RPMI7951 (cell line): ENCODE measurements around the gene CNR2. TPM values are rescaled to one million over a fixed set of nuclear protein-coding genes. Genes with fewer than 3 reads are reported as not detected.
"Not testable (repeated sequence)": the region's sequence is repeated elsewhere in the genome, so short reads cannot be mapped to it uniquely, and the experiment has no call there.

Experiments
- DNase-seq: peaks from one replicate; pipeline ENCODE4 v3.0.0-alpha.2; 2012; ENCODE audit warnings: low read depth
- total RNA-seq: library from RNA; depleted of rRNA; stranded (reverse); fragments of >200 nt; shearing (Covaris generic); gene quantifications from 2 replicates; pipeline ENCODE4 v1.2.3, GENCODE V29; 2014

Gene CNR2
- total RNA-seq, 1 experiment from 2014 or later: not detected

- DNase-seq: no peak
Measured at GRCh38 chr1:23885222-23885621, 27.9 kb downstream of the CNR2 start.

GRCh38 chr1:23882746-23883145, 30.4 kb downstream of the CNR2 start:
- DNase-seq: no peak

- no peak for DNase-seq
Measured at GRCh38 chr1:23879809-23880208, 33.4 kb downstream of the CNR2 start.

- DNase-seq: no peak
Measured at GRCh38 chr1:23878668-23879067, 34.5 kb downstream of the CNR2 start.

- DNase-seq: no peak
Measured at GRCh38 chr1:23875382-23875781, 37.8 kb downstream of the CNR2 start.

- DNase-seq: no peak
Measured at GRCh38 chr1:23872421-23872820, 40.7 kb downstream of the CNR2 start.

GRCh38 chr1:23869051-23869450, 44.1 kb downstream of the CNR2 start:
- no peak for DNase-seq

- DNase-seq: peak; percentile 51
Measured at GRCh38 chr1:23868557-23869016, 44.6 kb downstream of the CNR2 start.

- DNase-seq: peak; percentile 84
Measured at GRCh38 chr1:23867895-23868556, 45.1 kb downstream of the CNR2 start, which contains the start of gene FUCA1. FUCA1 (minus strand) TSS chr1:23868290; CDS start chr1:23868286, 4 bp downstream.

- DNase-seq: no peak
Measured at GRCh38 chr1:23867542-23867894, 45.6 kb downstream of the CNR2 start.

- DNase-seq: peak; percentile 100
Measured at GRCh38 chr1:23865543-23865930, 47.6 kb downstream of the CNR2 start.

GRCh38 chr1:23864801-23865542, 48.2 kb downstream of the CNR2 start:
- no peak for DNase-seq

- no peak for DNase-seq
Measured at GRCh38 chr1:23862640-23863039, 50.5 kb downstream of the CNR2 start.

GRCh38 chr1:23854568-23854967, 58.6 kb downstream of the CNR2 start:
- DNase-seq: peak; percentile 33

GRCh38 chr1:23853124-23853523, 60.0 kb downstream of the CNR2 start:
- DNase-seq: not testable (repeated sequence)

- DNase-seq: not testable (repeated sequence)
Measured at GRCh38 chr1:23851406-23851805, 61.8 kb downstream of the CNR2 start.

- no peak for DNase-seq
Measured at GRCh38 chr1:23848673-23849616, 64.2 kb downstream of the CNR2 start.

GRCh38 chr1:23847482-23848095, 65.6 kb downstream of the CNR2 start:
- DNase-seq: not testable (repeated sequence)

- DNase-seq: no peak
Measured at GRCh38 chr1:23845163-23845562, 68.0 kb downstream of the CNR2 start.

- DNase-seq: no peak
Measured at GRCh38 chr1:23843644-23844043, 69.5 kb downstream of the CNR2 start.

GRCh38 chr1:23838401-23838866, 74.7 kb downstream of the CNR2 start:
- DNase-seq: peak; percentile 69

- no peak for DNase-seq
Measured at GRCh38 chr1:23837908-23838307, 75.3 kb downstream of the CNR2 start.
